ENCODE data around the gene RBM15. TPM values are rescaled to one million over a fixed set of nuclear protein-coding genes. Genes with fewer than 3 reads are reported as not detected.

RBM15 gene
- total and polyA plus RNA-seq, 2 of the 13 experiments (the other 11 are each of a cell fraction or from before 2014, with no cell fraction given), result 13.5 to 36.4 TPM

GRCh38 chr1:110321846-110322245, 17.3 kb upstream of the RBM15 start:
- peak overlapping the region; percentile 15 for H3K27ac ChIP-seq (ENCODE audit: extremely low read length, insufficient read depth, low read length)
- H3K36me3 ChIP-seq (replicated peaks in 1 of 2; ENCODE audit: control insufficient read depth in 1 of 2, insufficient read depth in 2 of 2, low read length in 2 of 2), result no peaks in the 10 kb centered on the region
- H4K20me1 ChIP-seq (ENCODE audit: insufficient read depth, low read length), result no peaks in the 10 kb centered on the region
- BruUV-seq (replicated peaks), result no TSS peak
- ATAC-seq (peak; percentile 69), FAIRE-seq (no peak), DNase-seq (ENCODE audit: low spot score) (no peak)
- in situ Hi-C loops (cut with HindIII; ENCODE audit: extremely low pct_ligation_motif_present, low pct_unique_long_range_greater_than_20kb) (no loop called here), intact Hi-C loops (cut with micrococcal nuclease; ENCODE audit: unreplicated experiment) (no loop called here)
- H3K9me3 ChIP-seq (ENCODE audit: low read length), result peaks cover 8% of the 10 kb centered on the region; the same call in 1 of the 2 replicates
- H3K4me2 ChIP-seq (ENCODE audit: low read depth, low read length), result peak overlapping the region; percentile 52
- ChIA-PET CTCF (ENCODE audit: low intra/inter-chr PET ratio, low total read pairs) (no interaction called here), POLR2A (interaction anchor here (1.9 kb wide), 1 partner anchor 16 kb away, joined by 16 read pairs; the partner anchor contains the start of gene RBM15)
- no peaks in the 10 kb centered on the region for H3K79me2 ChIP-seq (ENCODE audit: insufficient read depth, low read length)
- TF ChIP-seq ZMYM4 (CRISPR knock-in tag; IDR thresholded peaks at IDR 0.05) (0 out of 2 replicates have a peak, but pooled peaks have one; percentile 18), FOXP1 (IDR thresholded peaks at IDR 0.05) (no peak), FOXP1 (CRISPR knock-in tag; IDR thresholded peaks at IDR 0.05) (0 out of 2 replicates have a peak, but pooled peaks have one; percentile 8), ONECUT2 (CRISPR knock-in tag; IDR thresholded peaks at IDR 0.05) (0 out of 2 replicates have a peak, but pooled peaks have one; percentile 64), SALL1 (CRISPR knock-in tag; IDR thresholded peaks at IDR 0.05) (peak; percentile 31; the same call in 1 of the 2 replicates), STAT5B (CRISPR knock-in tag; IDR thresholded peaks at IDR 0.05) (no peak), HNRNPLL (IDR thresholded peaks at IDR 0.05; ENCODE audit: low read depth, low read length, poor library complexity, severe bottlenecking) (no peak), BHLHE40 (IDR thresholded peaks at IDR 0.05; ENCODE audit: low read length) (peak; percentile 65), ZNF83 (CRISPR knock-in tag; IDR thresholded peaks at IDR 0.05; ENCODE audit: borderline replicate concordance) (no peak), GATAD2A (CRISPR knock-in tag; IDR thresholded peaks at IDR 0.05) (0 out of 2 replicates have a peak, but pooled peaks have one; percentile 19), ZNF281 (CRISPR knock-in tag; IDR thresholded peaks at IDR 0.05; ENCODE audit: borderline replicate concordance) (peak; percentile 75), FOXP4 (CRISPR knock-in tag; IDR thresholded peaks at IDR 0.05) (0 out of 2 replicates have a peak, but pooled peaks have one; percentile 23)
- TF ChIP-seq, protein P1, sequence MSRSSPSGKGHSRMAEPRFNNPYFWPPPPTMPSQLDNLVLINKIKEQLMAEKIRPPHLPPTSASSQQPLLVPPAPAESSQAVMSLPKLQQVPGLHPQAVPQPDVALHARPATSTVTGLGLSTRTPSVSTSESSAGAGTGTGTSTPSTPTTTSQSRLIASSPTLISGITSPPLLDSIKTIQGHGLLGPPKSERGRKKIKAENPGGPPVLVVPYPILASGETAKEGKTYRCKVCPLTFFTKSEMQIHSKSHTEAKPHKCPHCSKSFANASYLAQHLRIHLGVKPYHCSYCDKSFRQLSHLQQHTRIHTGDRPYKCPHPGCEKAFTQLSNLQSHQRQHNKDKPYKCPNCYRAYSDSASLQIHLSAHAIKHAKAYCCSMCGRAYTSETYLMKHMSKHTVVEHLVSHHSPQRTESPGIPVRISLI (CRISPR knock-in tag; IDR thresholded peaks at IDR 0.05; ENCODE audit: borderline replicate concordance), result no peak
- H3K4me1 ChIP-seq (ENCODE audit: insufficient read depth, low read length), result peaks cover 41% of the 10 kb centered on the region
- H3K9ac ChIP-seq (ENCODE audit: insufficient read depth, low read depth, low read length), result no peak overlapping the region
- H2AFZ ChIP-seq (ENCODE audit: low read length), result no peak overlapping the region
- H3K4me3 ChIP-seq (replicated peaks in 1 of 3; ENCODE audit: insufficient read depth in 1 of 3, low read depth in 2 of 3, low read length in 3 of 3), result no peak overlapping the region
- WGBS (ENCODE audit: low lambda C conversion rate), result 6% methylated on average over 4 of the region's 4 CpGs
- no peaks in the 10 kb centered on the region for H3K27me3 ChIP-seq (ENCODE audit: control insufficient read depth in 1 of 2, insufficient read depth in 2 of 2, low read length in 2 of 2)

Data from HepG2 (cell line).